Endothelial cell of umbilical vein (primary cell): ENCODE data around the gene C16orf86. TPM values are rescaled to one million over a fixed set of nuclear protein-coding genes. Genes with fewer than 3 reads are reported as not detected.

Source experiments
- BruUV-seq: library from RNA; stranded (reverse); fragments of 400-500 nt; replicated peaks from 2 replicates; lab custom pipeline; 2021; lab: Mats Ljungman, UMichigan
- CTCF ChIA-PET: fragments of 300-600, 350-600 bp; sonication (Branson Sonifier 250); formaldehyde crosslinking; loops from one replicate; lab custom pipeline; 2021; ENCODE audit warnings: antibody characterized with exemption, inconsistent platforms; lab: Charles Lee
- POLR2A ChIA-PET: fragments of 300-600, 350-600 bp; sonication (Branson Sonifier 250); formaldehyde crosslinking; loops from one replicate; lab custom pipeline; 2021; ENCODE audit warnings: antibody characterized with exemption, inconsistent platforms; lab: Charles Lee
- DNase-seq: peaks from one replicate; pipeline ENCODE4 v3.0.0-alpha.2; 2011; ENCODE audit warnings: low read depth, low spot score
- FAIRE-seq: peaks from 2 replicates; lab custom pipeline; 2011; peaks lifted over from hg19 to GRCh38; lab: Jason Lieb, UNC
- H2AFZ ChIP-seq: 2 replicates; pipeline ENCODE4 v1.6.0; 2012; ENCODE audit warnings: low read depth, low read length, control low read depth, inconsistent platforms
- H3K27ac ChIP-seq: 2 replicates; pipeline ENCODE4 v1.5.1; 2011; ENCODE audit warnings: low read depth, mild to moderate bottlenecking, control low read depth, low read length, moderate library complexity; ENCODE audit not compliant: insufficient read depth
- H3K27me3 ChIP-seq, 2 experiments: 2 replicates each; pipeline versions ENCODE4 v1.6.0 to v1.6.1; 2011; ENCODE audit warnings: low read length in 2 of 2, mixed read lengths in 1 of 2; ENCODE audit not compliant: control insufficient read depth in 2 of 2, insufficient read depth in 2 of 2
- H3K36me3 ChIP-seq, 2 experiments: 2 replicates in 1 of 2; 3 replicates in 1 of 2; pipeline ENCODE4 v1.5.1; 2011; ENCODE audit warnings: low read length in 2 of 2, mild to moderate bottlenecking in 1 of 2, moderate library complexity in 1 of 2; ENCODE audit not compliant: control insufficient read depth in 2 of 2, insufficient read depth in 2 of 2; ENCODE audit errors: extremely low read depth in 1 of 2
- H3K4me1 ChIP-seq: 3 replicates; pipeline ENCODE4 v1.5.1; 2011; ENCODE audit warnings: mild to moderate bottlenecking, low read length; ENCODE audit not compliant: control insufficient read depth, insufficient read depth; ENCODE audit errors: extremely low read depth
- H3K4me2 ChIP-seq: 2 replicates; pipeline ENCODE4 v1.6.1; 2011; ENCODE audit warnings: low read length, control low read depth, mixed read lengths; ENCODE audit not compliant: insufficient read depth
- H3K4me3 ChIP-seq, 3 experiments: fragments of 200-600 bp in 1 of 3; sonication (generic), shearing (Covaris generic) in 1 of 3; replicated peaks in 1 of 3; 2 replicates each; pipeline ENCODE4 v1.5.1; 2011 to 2016; ENCODE audit warnings: control low read depth in 3 of 3, low read length in 3 of 3, mild to moderate bottlenecking in 2 of 3, inconsistent platforms in 1 of 3, low read depth in 1 of 3, moderate library complexity in 1 of 3; ENCODE audit not compliant: insufficient read depth in 1 of 3
- H3K79me2 ChIP-seq: 2 replicates; pipeline ENCODE4 v1.6.0; 2012; ENCODE audit warnings: low read length, inconsistent platforms; ENCODE audit not compliant: control insufficient read depth, insufficient read depth
- H3K9ac ChIP-seq: replicated peaks from 2 replicates; pipeline ENCODE3; 2011; ENCODE audit warnings: low read length, control low read depth; ENCODE audit not compliant: insufficient read depth; ENCODE audit errors: extremely low read depth
- H3K9me1 ChIP-seq: replicated peaks from 3 replicates; pipeline ENCODE4 v1.6.0; 2011; ENCODE audit warnings: mild to moderate bottlenecking, low read length; ENCODE audit not compliant: control insufficient read depth, insufficient read depth; ENCODE audit errors: extremely low read depth
- H3K9me3 ChIP-seq: replicated peaks from 2 replicates; pipeline ENCODE4 v1.5.1; 2012; ENCODE audit warnings: low read length, inconsistent platforms; ENCODE audit not compliant: control insufficient read depth, insufficient read depth
- H4K20me1 ChIP-seq: replicated peaks from 2 replicates; pipeline ENCODE3; 2011; ENCODE audit warnings: mild to moderate bottlenecking, low read length; ENCODE audit not compliant: control insufficient read depth, insufficient read depth; ENCODE audit errors: extremely low read depth
- EZH2 ChIP-seq: IDR thresholded peaks from 2 replicates; pipeline ENCODE4 v1.6.1; 2012; ENCODE audit warnings: borderline replicate concordance, low read depth, mild to moderate bottlenecking, moderate library complexity, low read length, inconsistent platforms; ENCODE audit not compliant: severe bottlenecking
- FOS ChIP-seq: IDR thresholded peaks from 2 replicates; pipeline ENCODE4 v1.6.1; 2011; ENCODE audit warnings: mild to moderate bottlenecking, low read length, moderate library complexity, borderline replicate concordance; ENCODE audit not compliant: insufficient read depth
- GATA2 ChIP-seq: IDR thresholded peaks from 2 replicates; pipeline ENCODE4 v1.7.0; 2011; ENCODE audit warnings: low read depth, mild to moderate bottlenecking, moderate library complexity, mixed read lengths, low read length; ENCODE audit not compliant: insufficient read length, insufficient read depth
- JUN ChIP-seq: IDR thresholded peaks from 2 replicates; pipeline ENCODE4 v1.6.1; 2011; ENCODE audit warnings: borderline replicate concordance, low read depth; ENCODE audit not compliant: insufficient read length, insufficient read depth
- MYC ChIP-seq: IDR thresholded peaks from one replicate; pipeline ENCODE4 v1.6.1; 2011; ENCODE audit warnings: mild to moderate bottlenecking, low read depth, low read length
- POLR2A ChIP-seq: IDR thresholded peaks from 2 replicates; pipeline ENCODE4 v1.6.1; 2012; ENCODE audit warnings: low read depth, mild to moderate bottlenecking, control low read depth, low read length
- POLR2AphosphoS5 ChIP-seq: IDR thresholded peaks from 2 replicates; pipeline ENCODE4 v1.6.1; 2012; ENCODE audit warnings: low read depth, mild to moderate bottlenecking, control low read depth, low read length, moderate library complexity; ENCODE audit not compliant: insufficient read depth
- dilution Hi-C: fragments of 300-500 bp; cut with MboI; formaldehyde crosslinking; loops from one replicate; pipeline ENCODE4 v1.15.0; 2019; ENCODE audit warnings: low sequenced_read_pairs; ENCODE audit not compliant: extremely low pct_ligation_motif_present
- intact Hi-C: fragments of 100-400 bp; cut with micrococcal nuclease; formaldehyde crosslinking; loops from one replicate; pipeline ENCODE4 v1.10.0; 2022
- polyA plus RNA-seq, 4 experiments: library from polyadenylated mRNA; depleted of rRNA in 3 of 4; stranded (reverse) in 3 of 4; unstranded in 1 of 4; fragments of >200 nt; gene quantifications; 2 replicates each; pipeline versions ENCODE4 v1.2.1 to v1.2.3, GENCODE V29; 2011 to 2012; ENCODE audit warnings: missing spikeins in 1 of 4
- total RNA-seq: library from RNA; stranded (reverse); gene quantifications from 2 replicates; pipeline ENCODE4 v1.2.3, GENCODE V29; 2021
- TF ChIP-seq, protein P1 (sequence below), 2 donors: IDR thresholded peaks; 1 replicate in 1 of 2; 2 replicates in 1 of 2; pipeline ENCODE4 v1.5.1; 2011; ENCODE audit warnings: low read length in 2 of 2, mild to moderate bottlenecking in 2 of 2, moderate library complexity in 2 of 2, control low read depth in 1 of 2, inconsistent platforms in 1 of 2, low read depth in 1 of 2; ENCODE audit not compliant: insufficient read depth in 1 of 2; ENCODE audit errors: extremely low read depth in 1 of 2
- TF ChIP-seq, protein P2 (sequence below): IDR thresholded peaks from 2 replicates; pipeline ENCODE4 v1.6.1; 2011; ENCODE audit not compliant: insufficient read depth, insufficient read length

Gene C16orf86
- total and polyA plus RNA-seq, 2 donors (not counting 3 experiments of a cell fraction or from before 2014, with no cell fraction given), result 0.62 to 0.98 TPM

DNA sequence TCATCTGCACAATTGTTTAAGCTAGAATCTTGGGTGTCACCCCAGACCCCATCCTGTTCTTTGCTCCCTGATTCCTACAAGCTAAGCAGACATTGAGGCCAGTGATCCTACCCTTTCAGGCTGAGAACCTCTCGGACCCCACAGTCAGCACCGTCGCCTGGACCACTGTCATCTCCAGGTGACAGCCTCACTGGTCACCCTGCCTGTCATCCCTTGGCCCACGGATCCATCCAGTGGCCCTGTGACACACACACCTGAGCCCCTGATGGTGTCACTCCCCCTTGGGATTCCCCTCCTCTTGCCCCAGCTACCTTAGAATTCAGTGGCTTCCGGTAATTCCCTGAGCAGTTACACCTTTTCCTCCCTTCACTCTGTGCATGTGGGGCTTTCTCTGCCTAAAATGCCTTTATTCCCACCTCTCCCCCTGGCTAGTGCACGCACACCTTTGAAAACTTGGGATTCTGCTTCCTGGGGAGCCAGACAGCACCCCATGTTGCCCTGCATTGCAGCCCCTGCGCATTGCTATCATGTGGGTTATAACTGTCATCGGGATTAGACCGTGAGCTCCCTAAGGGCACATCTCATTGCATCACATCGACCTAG, 3.0 kb downstream of the C16orf86 start:
- DNase-seq (no peak), FAIRE-seq (no peak)
- Histone ChIP-seq H3K79me2 (no peaks in the 10 kb centered on the region), H3K36me3 (no peaks in the 10 kb centered on the region), H3K4me2 (no peak overlapping the region), H3K27ac (no peak overlapping the region), H4K20me1 (no peaks in the 10 kb centered on the region), H3K27me3 (no peaks in the 10 kb centered on the region), H3K9ac (no peak overlapping the region), H3K9me1 (no peaks in the 10 kb centered on the region), H3K4me3 (no peak overlapping the region), H3K4me1 (peaks cover 31% of the 10 kb centered on the region), H3K9me3 (no peaks in the 10 kb centered on the region), H2AFZ (no peak overlapping the region)
- no peak for TF ChIP-seq EZH2
- no peak for TF ChIP-seq POLR2A
- no peak for TF ChIP-seq JUN
- TF ChIP-seq MYC, result no peak
- no peak for TF ChIP-seq FOS
- no peak for TF ChIP-seq GATA2
- TF ChIP-seq, protein P1, sequence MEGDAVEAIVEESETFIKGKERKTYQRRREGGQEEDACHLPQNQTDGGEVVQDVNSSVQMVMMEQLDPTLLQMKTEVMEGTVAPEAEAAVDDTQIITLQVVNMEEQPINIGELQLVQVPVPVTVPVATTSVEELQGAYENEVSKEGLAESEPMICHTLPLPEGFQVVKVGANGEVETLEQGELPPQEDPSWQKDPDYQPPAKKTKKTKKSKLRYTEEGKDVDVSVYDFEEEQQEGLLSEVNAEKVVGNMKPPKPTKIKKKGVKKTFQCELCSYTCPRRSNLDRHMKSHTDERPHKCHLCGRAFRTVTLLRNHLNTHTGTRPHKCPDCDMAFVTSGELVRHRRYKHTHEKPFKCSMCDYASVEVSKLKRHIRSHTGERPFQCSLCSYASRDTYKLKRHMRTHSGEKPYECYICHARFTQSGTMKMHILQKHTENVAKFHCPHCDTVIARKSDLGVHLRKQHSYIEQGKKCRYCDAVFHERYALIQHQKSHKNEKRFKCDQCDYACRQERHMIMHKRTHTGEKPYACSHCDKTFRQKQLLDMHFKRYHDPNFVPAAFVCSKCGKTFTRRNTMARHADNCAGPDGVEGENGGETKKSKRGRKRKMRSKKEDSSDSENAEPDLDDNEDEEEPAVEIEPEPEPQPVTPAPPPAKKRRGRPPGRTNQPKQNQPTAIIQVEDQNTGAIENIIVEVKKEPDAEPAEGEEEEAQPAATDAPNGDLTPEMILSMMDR (IDR thresholded peaks at IDR 0.05; ENCODE audit: extremely low read depth in 1 of 2, insufficient read depth in 1 of 2, low read depth in 1 of 2, low read length in 2 of 2), result no peak
- TF ChIP-seq POLR2AphosphoS5, result no peak
- TF ChIP-seq, protein P2, sequence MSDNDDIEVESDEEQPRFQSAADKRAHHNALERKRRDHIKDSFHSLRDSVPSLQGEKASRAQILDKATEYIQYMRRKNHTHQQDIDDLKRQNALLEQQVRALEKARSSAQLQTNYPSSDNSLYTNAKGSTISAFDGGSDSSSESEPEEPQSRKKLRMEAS, result no peak
- CTCF ChIA-PET, result interaction anchor here (5.1 to 12.7 kb wide), 2 partner anchors 123 to 148 kb away, joined by 42 to 163 read pairs; no protein-coding TSS in a partner anchor
- intact Hi-C loops, result no loop called here
- dilution Hi-C loops, result no loop called here
- no TSS peak for BruUV-seq
- POLR2A ChIA-PET, result interaction anchor here (0.5 kb wide), 1 partner anchor 128 kb away, joined by 3 read pairs; no protein-coding TSS in a partner anchor
